ENCODE measurements around the gene SPRR2B. TPM values are rescaled to one million over a fixed set of nuclear protein-coding genes. Genes with fewer than 3 reads are reported as not detected.

The SPRR2B gene
- total RNA-seq, 1 donor from 2014 or later: not detected

GRCh38 chr1:153035211-153035610, 36.2 kb downstream of the SPRR2B start:
- TF ChIP-seq CTCF (IDR thresholded peaks at IDR 0.05; ENCODE audit: partially characterized antibody, unreplicated experiment): no peak

GRCh38 chr1:153032677-153033308, 38.6 kb downstream of the SPRR2B start:
- Mint-ChIP-seq H3K27me3 (ENCODE audit: unreplicated experiment) (peaks cover 4% of the 10 kb centered on the region), H3K4me3 (ENCODE audit: unreplicated experiment) (no peak overlapping the region), H3K9me3 (ENCODE audit: unreplicated experiment) (no peaks in the 10 kb centered on the region), H3K27ac (ENCODE audit: unreplicated experiment) (no peak overlapping the region), H3K4me1 (ENCODE audit: low read depth, unreplicated experiment) (no peaks in the 10 kb centered on the region), H3K36me3 (ENCODE audit: unreplicated experiment) (no peaks in the 10 kb centered on the region)
- TF ChIP-seq CTCF (IDR thresholded peaks at IDR 0.05; ENCODE audit: partially characterized antibody, unreplicated experiment): no peak
- no peak for DNase-seq

More at GRCh38 chr1:153035211-153035610, 36.2 kb downstream of the SPRR2B start:
- Mint-ChIP-seq H3K27me3 (ENCODE audit: unreplicated experiment) (peaks cover 4% of the 10 kb centered on the region), H3K36me3 (ENCODE audit: unreplicated experiment) (no peaks in the 10 kb centered on the region), H3K27ac (ENCODE audit: unreplicated experiment) (no peak overlapping the region), H3K9me3 (ENCODE audit: unreplicated experiment) (no peaks in the 10 kb centered on the region), H3K4me1 (ENCODE audit: low read depth, unreplicated experiment) (no peaks in the 10 kb centered on the region), H3K4me3 (ENCODE audit: unreplicated experiment) (no peak overlapping the region)
- DNase-seq: no peak

GRCh38 chr1:153032073-153032472, 39.3 kb downstream of the SPRR2B start:
- H3K27ac Mint-ChIP-seq (ENCODE audit: unreplicated experiment): no peak overlapping the region
- no peak for DNase-seq
- H3K4me3 Mint-ChIP-seq (ENCODE audit: unreplicated experiment): no peak overlapping the region
- no peaks in the 10 kb centered on the region for H3K4me1 Mint-ChIP-seq (ENCODE audit: low read depth, unreplicated experiment)
- H3K9me3 Mint-ChIP-seq (ENCODE audit: unreplicated experiment): no peaks in the 10 kb centered on the region
- TF ChIP-seq CTCF (IDR thresholded peaks at IDR 0.05; ENCODE audit: partially characterized antibody, unreplicated experiment): no peak
- no peaks in the 10 kb centered on the region for H3K36me3 Mint-ChIP-seq (ENCODE audit: unreplicated experiment)
- H3K27me3 Mint-ChIP-seq (ENCODE audit: unreplicated experiment): peaks cover 4% of the 10 kb centered on the region

- no peaks in the 10 kb centered on the region for H3K9me3 Mint-ChIP-seq (ENCODE audit: unreplicated experiment)
- TF ChIP-seq CTCF (IDR thresholded peaks at IDR 0.05; ENCODE audit: partially characterized antibody, unreplicated experiment): no peak
- H3K4me1 Mint-ChIP-seq (ENCODE audit: low read depth, unreplicated experiment): no peaks in the 10 kb centered on the region
- H3K4me3 Mint-ChIP-seq (ENCODE audit: unreplicated experiment): no peak within 1 kb of the TSS
- peaks cover 4% of the 10 kb centered on the region for H3K27me3 Mint-ChIP-seq (ENCODE audit: unreplicated experiment)
- no peak within 1 kb of the TSS for H3K27ac Mint-ChIP-seq (ENCODE audit: unreplicated experiment)
- DNase-seq: no peak
- no peaks in the 10 kb centered on the region for H3K36me3 Mint-ChIP-seq (ENCODE audit: unreplicated experiment)
Measured at GRCh38 chr1:153030895-153031294, 40.5 kb downstream of the SPRR2B start, which contains the start of gene SPRR1B. SPRR1B (plus strand) TSS chr1:153031203; CDS start chr1:153032346, 1,143 bp downstream.

GRCh38 chr1:153028766-153029165, 42.6 kb downstream of the SPRR2B start:
- Mint-ChIP-seq H3K4me1 (ENCODE audit: low read depth, unreplicated experiment) (no peaks in the 10 kb centered on the region), H3K27ac (ENCODE audit: unreplicated experiment) (no peak overlapping the region), H3K27me3 (ENCODE audit: unreplicated experiment) (peaks cover 3% of the 10 kb centered on the region), H3K4me3 (ENCODE audit: unreplicated experiment) (no peak overlapping the region), H3K9me3 (ENCODE audit: unreplicated experiment) (peaks cover 3% of the 10 kb centered on the region), H3K36me3 (ENCODE audit: unreplicated experiment) (no peaks in the 10 kb centered on the region)
- no peak for TF ChIP-seq CTCF (IDR thresholded peaks at IDR 0.05; ENCODE audit: partially characterized antibody, unreplicated experiment)
- DNase-seq: no peak
